ENCODE results near the gene NFE2L1. TPM values are rescaled to one million over a fixed set of nuclear protein-coding genes. Genes with fewer than 3 reads are reported as not detected.

The NFE2L1 gene
- total RNA-seq, 1 experiment from 2014 or later = 135 TPM

DNA sequence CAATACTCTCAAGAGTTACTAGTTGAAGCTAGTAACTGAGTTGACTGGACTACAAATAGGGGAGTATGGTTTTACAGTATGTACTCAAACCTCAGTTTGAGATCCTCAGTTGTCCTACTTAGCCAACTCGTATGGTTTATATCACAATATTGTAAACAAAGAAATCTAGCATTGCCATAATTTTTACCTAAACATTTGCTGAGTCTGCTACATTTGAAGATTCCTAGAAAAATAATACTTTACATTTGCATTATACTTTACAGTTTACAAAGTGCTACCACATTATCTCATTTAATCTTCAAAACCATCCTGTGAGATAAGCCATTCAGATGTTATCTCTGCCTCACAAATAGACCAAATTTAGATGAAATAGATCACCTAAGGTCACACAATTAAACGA lies 36.8 kb downstream of the NFE2L1 start (continued):
- TF ChIP-seq, protein P1, sequence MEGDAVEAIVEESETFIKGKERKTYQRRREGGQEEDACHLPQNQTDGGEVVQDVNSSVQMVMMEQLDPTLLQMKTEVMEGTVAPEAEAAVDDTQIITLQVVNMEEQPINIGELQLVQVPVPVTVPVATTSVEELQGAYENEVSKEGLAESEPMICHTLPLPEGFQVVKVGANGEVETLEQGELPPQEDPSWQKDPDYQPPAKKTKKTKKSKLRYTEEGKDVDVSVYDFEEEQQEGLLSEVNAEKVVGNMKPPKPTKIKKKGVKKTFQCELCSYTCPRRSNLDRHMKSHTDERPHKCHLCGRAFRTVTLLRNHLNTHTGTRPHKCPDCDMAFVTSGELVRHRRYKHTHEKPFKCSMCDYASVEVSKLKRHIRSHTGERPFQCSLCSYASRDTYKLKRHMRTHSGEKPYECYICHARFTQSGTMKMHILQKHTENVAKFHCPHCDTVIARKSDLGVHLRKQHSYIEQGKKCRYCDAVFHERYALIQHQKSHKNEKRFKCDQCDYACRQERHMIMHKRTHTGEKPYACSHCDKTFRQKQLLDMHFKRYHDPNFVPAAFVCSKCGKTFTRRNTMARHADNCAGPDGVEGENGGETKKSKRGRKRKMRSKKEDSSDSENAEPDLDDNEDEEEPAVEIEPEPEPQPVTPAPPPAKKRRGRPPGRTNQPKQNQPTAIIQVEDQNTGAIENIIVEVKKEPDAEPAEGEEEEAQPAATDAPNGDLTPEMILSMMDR (IDR thresholded peaks at IDR 0.05 in 2 of 3, conservative IDR thresholded peaks at IDR 0.05 in 1 of 3; ENCODE audit: borderline replicate concordance in 1 of 3, insufficient read depth in 1 of 3, low read depth in 2 of 3, low read length in 2 of 3) = no peak
- TF ChIP-seq REST (IDR thresholded peaks at IDR 0.05; ENCODE audit: low read depth) (no peak), EZH2phosphoT487 (IDR thresholded peaks at IDR 0.05; ENCODE audit: borderline replicate concordance) (no peak), JUND (IDR thresholded peaks at IDR 0.05) (no peak)

- POLR2A ChIA-PET = no interaction called here
- ATAC-seq (no peak), DNase-seq (ENCODE audit: low read depth, low spot score) (no peak)
- CTCF ChIA-PET = interaction anchor here (2.4 kb wide), 1 partner anchor 13 kb away, joined by 8 read pairs; no protein-coding TSS in a partner anchor
- Histone ChIP-seq H3K27ac (ENCODE audit: low read depth, low read length) (no peak overlapping the region), H3K9me3 (ENCODE audit: control insufficient read depth in 1 of 2, insufficient read depth in 1 of 2, low read depth in 1 of 2, low read length in 2 of 2) (no peaks in the 10 kb centered on the region), H3K9me2 (ENCODE audit: insufficient read depth) (no peaks in the 10 kb centered on the region), H4K20me1 (ENCODE audit: insufficient read depth) (peaks cover 10% of the 10 kb centered on the region; the same call in 1 of the 2 replicates), H2AFZ (ENCODE audit: low read depth, low read length, poor library complexity, severe bottlenecking) (no peak overlapping the region), H3K9ac (ENCODE audit: low read length) (no peak overlapping the region), H3K4me1 (ENCODE audit: control insufficient read depth in 1 of 2, insufficient read depth in 2 of 2, low read length in 2 of 2) (peaks cover 3 to 19% of the 10 kb centered on the region in 2 experiments; a peak in 2 of 4 replicates), H3K27me3 (ENCODE audit: insufficient read depth, low read length) (no peaks in the 10 kb centered on the region), H3K4me2 (ENCODE audit: low read length) (no peak overlapping the region), H3K79me2 (ENCODE audit: insufficient read depth, low read length) (peaks cover 99% of the 10 kb centered on the region), H3K4me3 (replicated peaks in 1 of 2; ENCODE audit: low read depth in 1 of 2, low read length in 2 of 2) (no peak overlapping the region), H3K36me3 (ENCODE audit: control insufficient read depth in 1 of 2, insufficient read depth in 2 of 2, low read length in 2 of 2) (peaks cover 8 to 17% of the 10 kb centered on the region in 2 experiments; a peak in 3 of 4 replicates)
- no peak for TF ChIP-seq EZH2 (IDR thresholded peaks at IDR 0.05)
- TF ChIP-seq TCF7L2 (IDR thresholded peaks at IDR 0.05; ENCODE audit: borderline replicate concordance, extremely low read depth, insufficient read depth, insufficient read length) = no peak
- TF ChIP-seq EGR1 (IDR thresholded peaks at IDR 0.05; ENCODE audit: low read depth) = no peak
- TF ChIP-seq ELF1 (IDR thresholded peaks at IDR 0.05; ENCODE audit: borderline replicate concordance, low read depth) = no peak
- intact Hi-C loops (cut with micrococcal nuclease) = no loop called here
- RAD21 ChIA-PET (ENCODE audit: low non-redundant PET in 1 of 2, low total read pairs in 2 of 2, uncharacterized antibody in 2 of 2, unreplicated experiment in 2 of 2) = interaction anchor here in 1 of 2 experiments (0.7 kb wide), 1 partner anchor 76 kb away, joined by 3 read pairs; no protein-coding TSS in a partner anchor
- no TSS peak for BruUV-seq (replicated peaks)
Measured at GRCh38 chr17:48093341-48094045, 45.3 kb downstream of the NFE2L1 start.

Data from HCT116 (cell line).